Thyroid gland (tissue), 4 donors: Measurements from ENCODE around the gene STK36.

ENCODE experiments used
- POLR2A ChIP-seq, 2 donors: fragments of 450-650 bp; IDR thresholded peaks; one replicate each; pipeline ENCODE4 v1.6.1; 2017; ENCODE audit warnings: antibody characterized with exemption in 2 of 2, mild to moderate bottlenecking in 2 of 2, moderate library complexity in 1 of 2
- TF ChIP-seq, protein P1 (sequence below), 6 experiments: fragments of 200-600 bp in 3 of 6; fragments of 450-650 bp in 3 of 6; sonication (generic) in 3 of 6; IDR thresholded peaks; one replicate each; pipeline ENCODE4 v1.5.1; 2016 to 2019; ENCODE audit warnings: antibody characterized with exemption in 6 of 6, mild to moderate bottlenecking in 2 of 6, inconsistent platforms in 1 of 6, moderate library complexity in 1 of 6

DNA sequence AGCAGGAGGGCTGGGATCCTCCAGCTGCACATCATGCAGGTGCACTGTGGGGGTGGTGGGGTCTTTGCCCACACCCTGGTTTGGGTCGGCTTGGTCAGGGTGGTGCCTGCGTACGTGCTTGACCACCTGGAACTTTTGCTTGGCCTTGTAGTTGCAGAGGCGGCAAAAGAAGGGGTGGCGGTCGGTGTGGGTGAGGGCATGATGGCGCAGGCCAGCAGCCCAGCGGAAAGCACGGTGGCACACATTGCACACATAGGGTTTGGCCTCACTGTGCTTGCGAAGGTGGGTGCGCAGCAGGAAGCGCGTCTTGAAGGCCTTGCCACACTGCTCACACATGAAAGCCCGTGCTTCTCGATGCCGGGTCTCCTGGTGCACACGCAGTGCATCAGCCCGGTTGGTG, 33.5 kb upstream of the STK36 start:
- TF ChIP-seq, protein P1, sequence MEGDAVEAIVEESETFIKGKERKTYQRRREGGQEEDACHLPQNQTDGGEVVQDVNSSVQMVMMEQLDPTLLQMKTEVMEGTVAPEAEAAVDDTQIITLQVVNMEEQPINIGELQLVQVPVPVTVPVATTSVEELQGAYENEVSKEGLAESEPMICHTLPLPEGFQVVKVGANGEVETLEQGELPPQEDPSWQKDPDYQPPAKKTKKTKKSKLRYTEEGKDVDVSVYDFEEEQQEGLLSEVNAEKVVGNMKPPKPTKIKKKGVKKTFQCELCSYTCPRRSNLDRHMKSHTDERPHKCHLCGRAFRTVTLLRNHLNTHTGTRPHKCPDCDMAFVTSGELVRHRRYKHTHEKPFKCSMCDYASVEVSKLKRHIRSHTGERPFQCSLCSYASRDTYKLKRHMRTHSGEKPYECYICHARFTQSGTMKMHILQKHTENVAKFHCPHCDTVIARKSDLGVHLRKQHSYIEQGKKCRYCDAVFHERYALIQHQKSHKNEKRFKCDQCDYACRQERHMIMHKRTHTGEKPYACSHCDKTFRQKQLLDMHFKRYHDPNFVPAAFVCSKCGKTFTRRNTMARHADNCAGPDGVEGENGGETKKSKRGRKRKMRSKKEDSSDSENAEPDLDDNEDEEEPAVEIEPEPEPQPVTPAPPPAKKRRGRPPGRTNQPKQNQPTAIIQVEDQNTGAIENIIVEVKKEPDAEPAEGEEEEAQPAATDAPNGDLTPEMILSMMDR (IDR thresholded peaks at IDR 0.05): no peak
- no peak for TF ChIP-seq POLR2A (IDR thresholded peaks at IDR 0.05)
